Measurements from ENCODE around the gene SLC7A14. TPM values are rescaled to one million over a fixed set of nuclear protein-coding genes. Genes with fewer than 3 reads are reported as not detected.

SLC7A14 gene
- total RNA-seq, 1 experiment from 2014 or later, result not detected

DNA sequence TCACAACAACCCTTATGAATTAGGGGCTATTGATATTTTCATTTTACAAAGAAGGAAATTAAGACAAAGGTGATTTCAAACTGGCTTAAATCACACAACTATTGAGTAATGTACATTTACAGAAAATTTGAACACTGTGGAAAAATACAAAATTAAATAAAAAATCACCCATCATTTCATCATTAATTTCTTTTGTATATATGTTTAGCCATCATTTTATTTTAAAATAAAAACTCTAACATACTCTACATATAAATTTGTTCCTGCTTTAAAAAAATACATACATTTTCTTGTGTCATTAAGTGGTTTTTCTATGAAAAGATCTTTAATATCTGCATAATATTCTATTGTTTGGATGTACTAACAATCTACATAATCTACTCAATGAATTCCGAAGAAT lies 147.0 kb downstream of the SLC7A14 start:
- H3K36me3 Mint-ChIP-seq (ENCODE audit: insufficient read depth, unreplicated experiment), result no peaks in the 10 kb centered on the region
- TF ChIP-seq, protein P1, sequence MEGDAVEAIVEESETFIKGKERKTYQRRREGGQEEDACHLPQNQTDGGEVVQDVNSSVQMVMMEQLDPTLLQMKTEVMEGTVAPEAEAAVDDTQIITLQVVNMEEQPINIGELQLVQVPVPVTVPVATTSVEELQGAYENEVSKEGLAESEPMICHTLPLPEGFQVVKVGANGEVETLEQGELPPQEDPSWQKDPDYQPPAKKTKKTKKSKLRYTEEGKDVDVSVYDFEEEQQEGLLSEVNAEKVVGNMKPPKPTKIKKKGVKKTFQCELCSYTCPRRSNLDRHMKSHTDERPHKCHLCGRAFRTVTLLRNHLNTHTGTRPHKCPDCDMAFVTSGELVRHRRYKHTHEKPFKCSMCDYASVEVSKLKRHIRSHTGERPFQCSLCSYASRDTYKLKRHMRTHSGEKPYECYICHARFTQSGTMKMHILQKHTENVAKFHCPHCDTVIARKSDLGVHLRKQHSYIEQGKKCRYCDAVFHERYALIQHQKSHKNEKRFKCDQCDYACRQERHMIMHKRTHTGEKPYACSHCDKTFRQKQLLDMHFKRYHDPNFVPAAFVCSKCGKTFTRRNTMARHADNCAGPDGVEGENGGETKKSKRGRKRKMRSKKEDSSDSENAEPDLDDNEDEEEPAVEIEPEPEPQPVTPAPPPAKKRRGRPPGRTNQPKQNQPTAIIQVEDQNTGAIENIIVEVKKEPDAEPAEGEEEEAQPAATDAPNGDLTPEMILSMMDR (IDR thresholded peaks at IDR 0.05; ENCODE audit: unreplicated experiment), result no peak
- intact Hi-C loops (cut with micrococcal nuclease), result no loop called here
- POLR2A ChIA-PET, result no interaction called here
- H3K4me3 Mint-ChIP-seq (ENCODE audit: unreplicated experiment), result no peak overlapping the region
- no TSS peak for BruUV-seq (replicated peaks)
- peaks cover 11% of the 10 kb centered on the region for H3K4me1 Mint-ChIP-seq (ENCODE audit: insufficient read depth, unreplicated experiment)
- H3K9me3 Mint-ChIP-seq (ENCODE audit: unreplicated experiment), result no peaks in the 10 kb centered on the region
- CTCF ChIA-PET, result interaction anchor here (0.6 to 2.0 kb wide), 3 partner anchors 19 to 402 kb away, joined by 3 to 11 read pairs (median 5); no protein-coding TSS in a partner anchor
- no peak overlapping the region for H3K27ac Mint-ChIP-seq (ENCODE audit: low read depth, unreplicated experiment)
- H3K27me3 Mint-ChIP-seq (ENCODE audit: insufficient read depth, unreplicated experiment), result no peaks in the 10 kb centered on the region
- no peak for DNase-seq (ENCODE audit: unreplicated experiment)

DNA sequence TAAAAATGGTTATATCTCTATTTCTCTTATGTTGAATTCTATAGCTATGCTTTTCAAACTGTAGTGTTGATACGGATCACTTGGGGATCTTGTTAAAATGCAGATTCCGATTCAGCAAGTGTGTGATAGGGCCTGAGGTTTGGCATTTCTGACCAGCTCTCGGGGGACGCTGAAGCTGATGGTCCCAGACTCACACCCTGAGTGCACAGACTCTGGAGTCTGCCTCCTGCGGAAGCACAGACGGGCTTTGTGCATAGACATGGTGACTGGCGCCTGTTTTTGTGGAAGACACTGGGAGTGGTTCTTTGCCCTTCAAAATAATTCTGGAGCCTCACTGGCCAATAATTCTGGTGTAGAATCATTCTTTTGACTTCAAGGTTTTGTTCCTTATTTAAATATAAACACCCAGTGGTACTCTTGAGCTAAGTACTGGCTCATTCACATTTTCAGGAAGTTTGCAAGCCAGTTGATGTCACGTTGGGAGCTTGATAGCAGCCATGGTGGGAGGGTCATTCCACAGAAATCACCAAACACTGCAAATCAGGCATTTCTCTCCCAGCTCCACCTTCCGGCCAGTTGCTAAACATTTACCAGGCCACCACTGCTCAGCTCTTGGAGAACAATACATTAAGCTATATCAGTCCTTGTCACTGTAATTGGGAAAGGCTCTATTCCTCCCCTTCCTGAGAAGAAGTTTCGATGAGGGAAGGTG lies 148.0 kb downstream of the SLC7A14 start:
- no peak overlapping the region for H3K4me3 Mint-ChIP-seq (ENCODE audit: unreplicated experiment)
- H3K9me3 Mint-ChIP-seq (ENCODE audit: unreplicated experiment), result no peaks in the 10 kb centered on the region
- H3K27me3 Mint-ChIP-seq (ENCODE audit: insufficient read depth, unreplicated experiment), result no peaks in the 10 kb centered on the region
- no peak for DNase-seq (ENCODE audit: unreplicated experiment)
- H3K27ac Mint-ChIP-seq (ENCODE audit: low read depth, unreplicated experiment), result no peak overlapping the region
- intact Hi-C loops (cut with micrococcal nuclease), result no loop called here
- POLR2A ChIA-PET, result interaction anchor here (0.8 kb wide), 1 partner anchor 43 kb away, joined by 3 read pairs; no protein-coding TSS in a partner anchor
- BruUV-seq (replicated peaks), result no TSS peak
- CTCF ChIA-PET, result interaction anchor here (0.7 to 2.0 kb wide), 3 partner anchors 20 to 58 kb away, joined by 5 to 11 read pairs (median 5); no protein-coding TSS in a partner anchor
- H3K4me1 Mint-ChIP-seq (ENCODE audit: insufficient read depth, unreplicated experiment), result peaks cover 11% of the 10 kb centered on the region
- TF ChIP-seq, protein P1 (IDR thresholded peaks at IDR 0.05; ENCODE audit: unreplicated experiment), result no peak
- H3K36me3 Mint-ChIP-seq (ENCODE audit: insufficient read depth, unreplicated experiment), result no peaks in the 10 kb centered on the region

DNA sequence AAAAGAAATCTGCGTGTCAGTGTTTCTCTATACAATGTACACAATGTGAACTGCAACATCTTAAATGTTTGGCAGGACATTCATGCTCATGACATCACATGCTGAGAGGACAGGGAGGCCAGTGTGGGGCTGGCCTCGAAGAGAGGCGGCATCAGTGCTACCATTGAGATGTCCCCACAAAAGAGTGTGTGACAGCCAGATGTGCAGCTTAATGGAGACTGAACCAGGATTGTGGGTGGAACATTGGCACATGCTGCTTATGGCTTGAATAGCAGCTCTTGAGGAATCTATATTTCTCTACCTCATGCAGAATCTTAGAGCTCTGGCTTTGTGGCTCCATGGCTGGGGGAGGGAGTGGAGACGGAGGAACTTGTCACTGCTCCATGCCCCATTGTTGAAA lies 148.7 kb downstream of the SLC7A14 start:
- no TSS peak for BruUV-seq (replicated peaks)

DNA sequence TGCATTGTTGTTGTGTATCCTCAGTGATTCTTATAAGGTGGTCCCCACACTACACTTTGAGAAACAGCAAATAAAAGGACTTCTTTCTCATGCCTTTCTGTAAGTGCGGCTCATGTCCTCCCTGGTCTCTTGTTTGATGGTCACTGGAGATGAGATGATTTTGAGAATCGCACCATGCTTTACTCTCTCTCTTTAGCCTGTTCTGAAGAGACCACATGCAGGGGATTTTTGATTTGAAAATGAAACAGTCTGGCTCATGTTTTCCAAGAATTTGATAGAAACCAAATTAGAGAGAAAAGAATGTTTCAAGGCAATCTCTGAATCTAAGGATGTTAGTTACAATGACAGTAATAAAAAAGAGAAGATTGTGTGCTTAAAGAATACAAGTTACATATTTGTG lies 149.2 kb downstream of the SLC7A14 start:
- TF ChIP-seq, protein P1 (IDR thresholded peaks at IDR 0.05; ENCODE audit: unreplicated experiment), result no peak
- Mint-ChIP-seq H3K4me3 (ENCODE audit: unreplicated experiment) (no peak overlapping the region), H3K27ac (ENCODE audit: low read depth, unreplicated experiment) (no peak overlapping the region), H3K9me3 (ENCODE audit: unreplicated experiment) (no peaks in the 10 kb centered on the region), H3K27me3 (ENCODE audit: insufficient read depth, unreplicated experiment) (no peaks in the 10 kb centered on the region), H3K36me3 (ENCODE audit: insufficient read depth, unreplicated experiment) (peaks cover 7% of the 10 kb centered on the region), H3K4me1 (ENCODE audit: insufficient read depth, unreplicated experiment) (peaks cover 11% of the 10 kb centered on the region)
- intact Hi-C loops (cut with micrococcal nuclease), result no loop called here
- POLR2A ChIA-PET, result no interaction called here
- CTCF ChIA-PET, result no interaction called here
- BruUV-seq (replicated peaks), result no TSS peak
- no peak for DNase-seq (ENCODE audit: unreplicated experiment)

More for the DNA sequence above, 148.7 kb downstream of the SLC7A14 start:
- TF ChIP-seq, protein P1 (IDR thresholded peaks at IDR 0.05; ENCODE audit: unreplicated experiment), result no peak
- no peak for DNase-seq (ENCODE audit: unreplicated experiment)
- ChIA-PET CTCF (interaction anchor here (0.7 kb wide), 1 partner anchor 59 kb away, joined by 5 read pairs; no protein-coding TSS in a partner anchor), POLR2A (interaction anchor here (0.8 kb wide), 1 partner anchor 42 kb away, joined by 3 read pairs; no protein-coding TSS in a partner anchor)
- no peaks in the 10 kb centered on the region for H3K27me3 Mint-ChIP-seq (ENCODE audit: insufficient read depth, unreplicated experiment)
- intact Hi-C loops (cut with micrococcal nuclease), result no loop called here
- no peaks in the 10 kb centered on the region for H3K9me3 Mint-ChIP-seq (ENCODE audit: unreplicated experiment)
- H3K4me3 Mint-ChIP-seq (ENCODE audit: unreplicated experiment), result no peak overlapping the region
- no peak overlapping the region for H3K27ac Mint-ChIP-seq (ENCODE audit: low read depth, unreplicated experiment)
- H3K4me1 Mint-ChIP-seq (ENCODE audit: insufficient read depth, unreplicated experiment), result peaks cover 11% of the 10 kb centered on the region
- peaks cover 3% of the 10 kb centered on the region for H3K36me3 Mint-ChIP-seq (ENCODE audit: insufficient read depth, unreplicated experiment)
